Body of pancreas (tissue), 4 donors: ENCODE measurements around the gene SYMPK. TPM values are rescaled to one million over a fixed set of nuclear protein-coding genes. Genes with fewer than 3 reads are reported as not detected.

Source experiments
- ATAC-seq: fragments of 150-250 bp; one replicate; pipeline ENCODE4 v1.9.1; 2016
- DNase-seq, 4 donors: peaks; one replicate each; pipeline ENCODE4 v3.0.0-alpha.2; 2019
- H3K27ac ChIP-seq, 4 donors: fragments of 200-600 bp; sonication (generic); 1 replicate in 3 of 4; 2 replicates in 1 of 4; pipeline versions ENCODE4 v1.5.1 to v1.6.1; 2016 to 2019; ENCODE audit warnings: mild to moderate bottlenecking in 1 of 4, mixed read lengths in 1 of 4, moderate library complexity in 1 of 4
- H3K27me3 ChIP-seq, 2 donors: fragments of 200-600 bp; sonication (generic); one replicate each; pipeline ENCODE4 v1.6.0; 2016; ENCODE audit warnings: mild to moderate bottlenecking in 1 of 2
- H3K36me3 ChIP-seq, 2 donors: fragments of 200-600 bp; sonication (generic); replicated peaks in 1 of 2; 2 replicates each; pipeline ENCODE4 v1.5.1; 2016; ENCODE audit warnings: low read depth in 2 of 2; ENCODE audit not compliant: insufficient read depth in 1 of 2
- H3K4me1 ChIP-seq: fragments of 200-600 bp; sonication (generic); one replicate; pipeline ENCODE4 v1.6.0; 2016
- H3K4me3 ChIP-seq, 2 donors: fragments of 200-600 bp; sonication (generic); 1 replicate in 1 of 2; 2 replicates in 1 of 2; pipeline ENCODE4 v1.5.1; 2016 to 2019
- H3K9me3 ChIP-seq, 3 donors: fragments of 200-600 bp; sonication (generic); 1 replicate in 2 of 3; 2 replicates in 1 of 3; pipeline ENCODE4 v1.5.1; 2016
- POLR2A ChIP-seq, 3 donors: fragments of 450-650 bp; IDR thresholded peaks; one replicate each; pipeline ENCODE4 v1.6.1; 2016; ENCODE audit warnings: antibody characterized with exemption in 3 of 3, mild to moderate bottlenecking in 2 of 3
- WGBS, 2 donors: methylation state at CpG; one replicate each; pipeline ENCODE4 v1.1.5; 2017; 5-methylcytosine and 5-hydroxymethylcytosine counted together
- intact Hi-C: fragments of 100-400 bp; cut with DNase I; formaldehyde crosslinking; loops from one replicate; pipeline ENCODE4 v1.15.1; 2023
- total RNA-seq, 2 donors: library from RNA; depleted of rRNA; stranded (reverse); fragments of >200 nt; gene quantifications; one replicate each; pipeline ENCODE4 v1.1.0, GENCODE V29; 2016
- TF ChIP-seq, protein P1 (sequence below), 7 experiments: fragments of 450-650 bp in 4 of 7; fragments of 200-600 bp in 3 of 7; sonication (generic) in 3 of 7; IDR thresholded peaks; one replicate each; pipeline ENCODE4 v1.5.1; 2016 to 2019; ENCODE audit warnings: antibody characterized with exemption in 7 of 7

The SYMPK gene
- total RNA-seq, 2 donors from 2014 or later: 23.3 to 32.3 TPM

DNA sequence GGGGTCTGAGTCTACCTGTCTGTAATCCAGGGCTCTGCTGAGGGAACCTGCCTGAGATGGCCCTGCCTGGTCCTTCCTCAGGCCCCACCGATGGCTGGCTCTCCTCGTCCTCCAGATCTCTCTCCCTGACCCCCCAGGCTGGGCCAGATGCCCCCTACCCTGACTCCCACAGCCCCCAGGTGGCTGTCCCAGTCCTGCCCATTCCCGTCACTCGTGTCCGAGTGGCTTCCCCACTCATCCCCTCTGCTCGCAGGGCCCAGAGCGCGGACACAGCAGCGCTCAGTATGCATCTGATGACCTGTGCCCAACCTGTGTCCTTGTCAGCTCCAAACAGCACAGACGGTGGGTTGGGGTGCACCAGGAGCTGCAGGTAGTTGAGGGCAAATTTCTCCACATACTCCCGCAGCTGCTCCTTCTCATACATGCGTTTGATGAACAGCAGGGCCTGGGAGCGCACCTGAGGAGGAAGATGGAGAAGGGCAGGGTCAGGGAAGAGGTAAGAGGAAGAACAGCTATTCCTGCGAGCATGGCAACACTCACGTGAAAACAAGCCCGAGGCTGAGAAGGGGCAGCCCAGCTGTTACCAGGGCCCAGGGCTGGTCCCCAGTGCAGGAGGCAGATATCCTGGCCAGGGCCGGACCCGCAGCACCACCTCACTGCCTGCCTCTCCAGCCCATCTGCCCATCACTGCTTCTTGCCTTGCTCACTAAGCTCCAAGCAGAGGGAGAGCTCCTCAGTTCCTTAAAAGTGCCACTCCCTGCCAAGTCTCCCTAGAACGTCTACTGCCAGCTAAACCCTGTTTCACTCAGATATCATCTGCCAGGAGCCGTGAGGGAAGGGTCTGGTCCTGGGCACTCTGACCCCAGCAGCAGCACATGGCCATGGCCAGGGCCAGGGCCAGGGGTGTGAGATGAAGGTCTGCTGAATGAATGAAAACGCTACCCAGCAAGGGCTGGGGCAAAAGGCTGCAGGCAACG lies 36.7 kb downstream of the SYMPK start:
- intact Hi-C loops: no loop called here
- Histone ChIP-seq H3K4me1 (no peaks in the 10 kb centered on the region), H3K36me3 (peaks cover 10 to 45% of the 10 kb centered on the region in 2 donors), H3K27ac (no peak overlapping the region), H3K9me3 (no peaks in the 10 kb centered on the region), H3K4me3 (no peak overlapping the region), H3K27me3 (no peaks in the 10 kb centered on the region)
- DNase-seq (no peak), ATAC-seq (no peak)
- TF ChIP-seq POLR2A (IDR thresholded peaks at IDR 0.05): no peak
- TF ChIP-seq, protein P1, sequence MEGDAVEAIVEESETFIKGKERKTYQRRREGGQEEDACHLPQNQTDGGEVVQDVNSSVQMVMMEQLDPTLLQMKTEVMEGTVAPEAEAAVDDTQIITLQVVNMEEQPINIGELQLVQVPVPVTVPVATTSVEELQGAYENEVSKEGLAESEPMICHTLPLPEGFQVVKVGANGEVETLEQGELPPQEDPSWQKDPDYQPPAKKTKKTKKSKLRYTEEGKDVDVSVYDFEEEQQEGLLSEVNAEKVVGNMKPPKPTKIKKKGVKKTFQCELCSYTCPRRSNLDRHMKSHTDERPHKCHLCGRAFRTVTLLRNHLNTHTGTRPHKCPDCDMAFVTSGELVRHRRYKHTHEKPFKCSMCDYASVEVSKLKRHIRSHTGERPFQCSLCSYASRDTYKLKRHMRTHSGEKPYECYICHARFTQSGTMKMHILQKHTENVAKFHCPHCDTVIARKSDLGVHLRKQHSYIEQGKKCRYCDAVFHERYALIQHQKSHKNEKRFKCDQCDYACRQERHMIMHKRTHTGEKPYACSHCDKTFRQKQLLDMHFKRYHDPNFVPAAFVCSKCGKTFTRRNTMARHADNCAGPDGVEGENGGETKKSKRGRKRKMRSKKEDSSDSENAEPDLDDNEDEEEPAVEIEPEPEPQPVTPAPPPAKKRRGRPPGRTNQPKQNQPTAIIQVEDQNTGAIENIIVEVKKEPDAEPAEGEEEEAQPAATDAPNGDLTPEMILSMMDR (IDR thresholded peaks at IDR 0.05): no peak
- 80 to 83% methylated on average over 20 to 22 of the region's 22 CpGs for WGBS, 2 donors

DNA sequence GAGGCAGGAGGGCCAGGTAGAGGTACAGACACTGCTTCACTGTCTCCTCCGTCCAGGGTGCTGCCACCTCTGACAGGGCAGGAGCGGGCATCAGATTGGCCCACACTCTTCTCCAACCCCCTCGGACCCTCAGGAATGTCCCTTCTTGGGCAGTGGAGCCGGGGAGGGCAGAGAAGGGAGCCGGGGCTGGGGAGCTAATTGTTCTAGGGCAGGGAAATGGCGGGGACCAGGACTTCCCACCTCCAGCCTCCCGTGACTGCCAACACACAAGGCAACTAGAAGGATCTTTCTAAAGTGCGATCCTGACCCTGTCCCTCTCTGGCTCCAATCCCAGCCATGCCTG lies 37.7 kb downstream of the SYMPK start:
- TF ChIP-seq, protein P1 (IDR thresholded peaks at IDR 0.05): no peak
- no peak for TF ChIP-seq POLR2A (IDR thresholded peaks at IDR 0.05)
- ATAC-seq (no peak), DNase-seq (no peak)
- H3K4me1 ChIP-seq: no peaks in the 10 kb centered on the region
- H3K9me3 ChIP-seq: no peaks in the 10 kb centered on the region
- intact Hi-C loops: no loop called here
- 96 to 100% methylated on average over 1 to 8 of the region's 8 CpGs for WGBS, 2 donors
- no peak overlapping the region for H3K4me3 ChIP-seq
- peaks cover 8 to 40% of the 10 kb centered on the region in 2 donors for H3K36me3 ChIP-seq
- H3K27me3 ChIP-seq: no peaks in the 10 kb centered on the region
- H3K27ac ChIP-seq: no peak overlapping the region

DNA sequence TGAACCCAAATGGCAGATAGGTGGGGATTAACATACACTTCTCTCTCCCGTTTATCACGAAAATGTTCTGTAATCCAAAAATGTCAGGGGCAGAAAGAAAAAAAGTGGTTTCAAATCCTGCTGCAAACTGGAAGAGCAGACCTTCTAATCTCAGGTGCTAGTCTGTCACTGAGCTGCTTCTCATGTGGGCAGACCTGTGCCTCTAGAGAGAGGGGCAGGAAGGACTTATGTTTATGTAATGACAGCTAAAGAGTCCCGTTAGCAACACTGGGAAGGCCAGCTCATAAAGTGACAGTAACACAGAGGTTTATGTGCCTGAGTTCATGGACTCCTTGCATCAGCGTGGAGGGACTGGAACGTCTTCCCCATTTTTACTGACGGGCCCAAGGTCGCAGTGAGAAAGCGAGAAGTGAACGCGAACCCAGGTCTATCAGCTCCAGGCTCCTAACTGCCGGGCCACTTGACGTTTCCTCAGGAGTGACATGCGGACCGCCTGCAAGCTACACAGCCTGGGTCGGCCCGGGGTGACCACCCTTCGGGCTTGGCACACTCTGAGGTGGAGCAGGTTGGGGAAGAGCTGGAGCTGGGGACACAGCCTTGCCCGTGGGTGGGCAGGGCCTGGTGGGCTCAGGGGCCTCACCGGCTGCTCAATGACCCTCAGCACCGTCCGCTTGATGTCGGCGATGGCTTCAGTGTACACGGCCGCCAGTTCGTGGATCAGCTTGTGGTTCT lies 38.2 kb downstream of the SYMPK start:
- no peaks in the 10 kb centered on the region for H3K4me1 ChIP-seq
- no peaks in the 10 kb centered on the region for H3K9me3 ChIP-seq
- H3K27me3 ChIP-seq: no peaks in the 10 kb centered on the region
- TF ChIP-seq, protein P1 (IDR thresholded peaks at IDR 0.05): no peak
- TF ChIP-seq POLR2A (IDR thresholded peaks at IDR 0.05): no peak
- H3K27ac ChIP-seq: no peak overlapping the region
- no peak overlapping the region for H3K4me3 ChIP-seq
- DNase-seq (no peak), ATAC-seq (no peak)
- 81 to 85% methylated on average over 20 to 26 of the region's 26 CpGs for WGBS, 2 donors
- H3K36me3 ChIP-seq: peaks cover 3 to 34% of the 10 kb centered on the region in 2 donors
- intact Hi-C loops: no loop called here

DNA sequence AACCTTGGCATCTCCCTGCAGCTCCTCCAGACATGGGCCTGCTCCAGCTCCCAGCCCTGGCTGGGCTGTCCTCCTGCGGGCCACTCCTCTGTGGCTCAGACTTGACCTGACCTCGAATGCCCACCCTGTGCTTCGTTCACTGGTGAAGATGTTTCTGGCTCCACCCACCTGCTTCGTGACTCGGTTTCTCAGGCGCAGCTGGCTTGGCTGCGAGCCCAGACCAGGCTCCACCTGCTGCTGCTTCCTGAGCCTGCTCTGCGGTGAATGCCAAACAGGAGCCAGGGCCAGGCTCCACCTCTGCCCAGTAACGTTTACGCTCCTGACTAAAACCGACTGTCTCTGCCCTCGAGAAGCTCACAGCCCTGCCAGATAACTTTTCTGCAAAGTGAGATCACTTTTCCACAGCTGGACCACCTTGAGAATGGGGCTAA lies 38.9 kb downstream of the SYMPK start:
- intact Hi-C loops: no loop called here
- H3K36me3 ChIP-seq: peaks cover 0 to 29% of the 10 kb centered on the region in 2 donors
- no peaks in the 10 kb centered on the region for H3K27me3 ChIP-seq
- H3K4me3 ChIP-seq: no peak overlapping the region
- ATAC-seq: no peak
- H3K9me3 ChIP-seq: no peaks in the 10 kb centered on the region
- H3K4me1 ChIP-seq: no peaks in the 10 kb centered on the region
- TF ChIP-seq, protein P1 (IDR thresholded peaks at IDR 0.05): no peak
- TF ChIP-seq POLR2A (IDR thresholded peaks at IDR 0.05): no peak
- WGBS, 2 donors: 27 to 40% methylated on average over 9 to 12 of the region's 12 CpGs
- H3K27ac ChIP-seq: no peak overlapping the region
- peak in 3 of 4 donors; percentile 43 to 59 (median 52) for DNase-seq
